Breast epithelium (tissue), 3 donors: Measurements from ENCODE around the gene CNDP1.

Experiments
- CTCF ChIP-seq, 3 donors: fragments of 450-650 bp; IDR thresholded peaks; one replicate each; pipeline ENCODE4 v1.5.1; 2016 to 2017; ENCODE audit warnings: antibody characterized with exemption in 3 of 3, mild to moderate bottlenecking in 3 of 3, moderate library complexity in 3 of 3
- POLR2A ChIP-seq: fragments of 450-650 bp; IDR thresholded peaks from one replicate; pipeline ENCODE4 v1.6.1; 2016; ENCODE audit warnings: antibody characterized with exemption, mild to moderate bottlenecking, moderate library complexity
- POLR2AphosphoS5 ChIP-seq, 3 donors: sonication (generic); formaldehyde crosslinking; IDR thresholded peaks; one replicate each; pipeline ENCODE4 v1.6.1; 2017; ENCODE audit warnings: antibody characterized with exemption in 3 of 3

DNA sequence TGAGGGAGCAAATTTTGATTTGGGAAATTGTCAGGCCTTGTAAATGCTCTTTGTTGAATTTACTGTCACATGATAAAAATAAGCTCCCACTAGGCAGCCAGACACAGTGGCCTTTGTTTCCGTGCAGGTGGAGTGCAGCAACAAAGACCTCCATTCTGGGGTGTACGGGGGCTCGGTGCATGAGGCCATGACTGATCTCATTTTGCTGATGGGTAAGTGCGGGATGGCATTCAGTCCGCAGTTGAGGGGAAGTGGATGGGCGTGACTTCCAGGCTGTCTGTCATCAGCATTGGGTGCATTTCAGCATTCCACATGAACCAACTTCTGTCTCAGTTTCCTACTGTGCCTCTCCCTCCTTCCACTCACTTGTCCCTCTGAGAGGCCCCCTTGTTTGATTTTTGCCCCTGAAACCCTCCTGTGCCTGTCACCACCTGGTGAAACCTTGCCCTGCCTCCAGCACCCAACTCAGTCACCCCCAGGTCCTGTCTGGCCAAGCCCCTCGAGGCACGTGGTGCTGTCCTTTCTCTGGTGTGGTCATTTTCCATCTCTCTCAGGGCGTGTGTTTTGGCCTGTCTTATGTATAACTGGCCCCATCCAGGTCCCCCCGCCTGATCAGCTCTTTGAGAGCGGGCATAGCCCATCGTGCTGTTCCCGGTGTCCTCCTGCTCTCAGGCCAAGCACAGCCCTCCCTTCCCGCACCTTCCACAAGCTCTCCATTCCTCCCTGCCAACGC lies 21.8 kb upstream of the CNDP1 start:
- TF ChIP-seq CTCF (IDR thresholded peaks at IDR 0.05) (no peak), POLR2A (no peak), POLR2AphosphoS5 (IDR thresholded peaks at IDR 0.05) (no peak)
